HepG2 (cell line): ENCODE measurements around the gene MCFD2. TPM values are rescaled to one million over a fixed set of nuclear protein-coding genes. Genes with fewer than 3 reads are reported as not detected.

ENCODE experiments used
- ARID4A ChIP-seq: sonication (generic); formaldehyde crosslinking; IDR thresholded peaks from 2 replicates; pipeline ENCODE4 v1.5.0; 2020; ENCODE audit warnings: mild to moderate bottlenecking, missing genetic modification reagents, borderline replicate concordance
- ARNT ChIP-seq: fragments of 450-650 bp; IDR thresholded peaks from 2 replicates; pipeline ENCODE4 v1.6.1; 2017
- EEA1 ChIP-seq: sonication (generic); formaldehyde crosslinking; IDR thresholded peaks from 2 replicates; pipeline ENCODE4 v1.5.1; 2020; ENCODE audit warnings: mild to moderate bottlenecking, missing genetic modification reagents, borderline replicate concordance
- NFYC ChIP-seq: IDR thresholded peaks from 2 replicates; pipeline ENCODE4 v1.6.1; 2016; ENCODE audit warnings: missing genetic modification reagents, missing compliant biosample characterization
- SKIL ChIP-seq: sonication (generic); formaldehyde crosslinking; IDR thresholded peaks from 2 replicates; pipeline ENCODE4 v1.8.0; 2022; ENCODE audit warnings: missing genetic modification reagents, mild to moderate bottlenecking, moderate library complexity, borderline replicate concordance
- SP1 ChIP-seq, 2 experiments: fragments of 450-650 bp in 1 of 2; sonication (generic) in 1 of 2; formaldehyde crosslinking in 1 of 2; IDR thresholded peaks; 2 replicates each; pipeline versions ENCODE4 v1.4.0 to v1.6.1; 2016 to 2020; ENCODE audit warnings: missing genetic modification reagents in 1 of 2
- SUZ12 ChIP-seq: fragments of 150-350 bp; IDR thresholded peaks from 2 replicates; pipeline ENCODE4 v1.6.1; 2014; ENCODE audit warnings: low read depth, low read length
- TCF7L2 ChIP-seq: IDR thresholded peaks from 2 replicates; pipeline ENCODE4 v1.6.1; 2011; ENCODE audit warnings: mild to moderate bottlenecking, low read depth, low read length, moderate library complexity
- ZBTB26 ChIP-seq: IDR thresholded peaks from 2 replicates; pipeline ENCODE4 v1.6.1; 2016; ENCODE audit warnings: missing compliant biosample characterization, missing genetic modification reagents, borderline replicate concordance
- ZBTB40 ChIP-seq, 2 experiments: fragments of 450-650 bp in 1 of 2; sonication (generic) in 1 of 2; formaldehyde crosslinking in 1 of 2; IDR thresholded peaks; 2 replicates each; pipeline versions ENCODE4 v1.6.1 to v1.8.0; 2016 to 2022; ENCODE audit warnings: antibody characterized with exemption in 1 of 2, mild to moderate bottlenecking in 1 of 2, missing genetic modification reagents in 1 of 2
- ZNF570 ChIP-seq: sonication (generic); formaldehyde crosslinking; IDR thresholded peaks from 2 replicates; pipeline ENCODE4 v1.4.0; 2020; ENCODE audit warnings: mild to moderate bottlenecking, missing genetic modification reagents, borderline replicate concordance
- polyA plus RNA-seq, 8 experiments: library from polyadenylated mRNA; depleted of rRNA in 3 of 8; stranded (reverse) in 7 of 8; unstranded in 1 of 8; fragments of >200 nt; fragmentation: Illumina TruSeq in 4 of 8; extraction: Trizol in 4 of 8; gene quantifications; 2 replicates each; pipeline versions ENCODE4 v1.2.1 to v1.2.3, GENCODE V29; 2011 to 2016; ENCODE audit warnings: low read depth in 4 of 8, missing spikeins in 1 of 8, mixed read lengths in 1 of 8; ENCODE audit not compliant: insufficient read depth in 1 of 8
- total RNA-seq, 5 experiments: library from RNA; depleted of rRNA; stranded (reverse); fragments of >200 nt; fragmentation: Illumina TruSeq; extraction: Trizol; gene quantifications; 2 replicates each; pipeline ENCODE4 v1.2.3, GENCODE V29; 2016; ENCODE audit warnings: low read depth in 1 of 5

The MCFD2 gene
- total and polyA plus RNA-seq, 2 of the 13 experiments (the other 11 are each of a cell fraction or from before 2014, with no cell fraction given): 183 to 232 TPM

GRCh38 chr2:46878240-46878877 lies 37.2 kb downstream of the MCFD2 start (continued):
- TF ChIP-seq ARID4A (CRISPR knock-in tag): peak; percentile 16; the same call in 1 of the 2 replicates
- TF ChIP-seq ARNT: 0 out of 2 replicates have a peak, but pooled peaks have one; percentile 7
- TF ChIP-seq ZNF570 (CRISPR knock-in tag): no peak
- no peak for TF ChIP-seq NFYC (CRISPR knock-in tag)
- no peak for TF ChIP-seq ZBTB26 (CRISPR knock-in tag)
- 0 out of 2 replicates have a peak, but pooled peaks have one; percentile 39 for TF ChIP-seq SKIL (CRISPR knock-in tag)
- TF ChIP-seq TCF7L2: peak; percentile 32; the same call in 1 of the 2 replicates
- peak; percentile 9; the same call in 1 of the 2 replicates for TF ChIP-seq SP1 (IDR thresholded peaks at IDR 0.05)
- no peak for TF ChIP-seq SP1 (CRISPR knock-in tag; IDR thresholded peaks at IDR 0.05)
- TF ChIP-seq EEA1 (CRISPR knock-in tag): no peak
- no peak for TF ChIP-seq SUZ12
- peak; percentile 39 for TF ChIP-seq ZBTB40 (IDR thresholded peaks at IDR 0.05)
- no peak for TF ChIP-seq ZBTB40 (CRISPR knock-in tag; IDR thresholded peaks at IDR 0.05)
